NCI-H774 (cell line): ENCODE measurements around the gene GOLGA6L7.
"Not testable (repeated sequence)": the region's sequence is repeated elsewhere in the genome, so short reads cannot be mapped to it uniquely, and the experiment has no call there.

Experiments
- DNase-seq: peaks from one replicate; lab custom pipeline; 2025; lab: John Stamatoyannopoulos, UW

The GOLGA6L7 gene, protein sequence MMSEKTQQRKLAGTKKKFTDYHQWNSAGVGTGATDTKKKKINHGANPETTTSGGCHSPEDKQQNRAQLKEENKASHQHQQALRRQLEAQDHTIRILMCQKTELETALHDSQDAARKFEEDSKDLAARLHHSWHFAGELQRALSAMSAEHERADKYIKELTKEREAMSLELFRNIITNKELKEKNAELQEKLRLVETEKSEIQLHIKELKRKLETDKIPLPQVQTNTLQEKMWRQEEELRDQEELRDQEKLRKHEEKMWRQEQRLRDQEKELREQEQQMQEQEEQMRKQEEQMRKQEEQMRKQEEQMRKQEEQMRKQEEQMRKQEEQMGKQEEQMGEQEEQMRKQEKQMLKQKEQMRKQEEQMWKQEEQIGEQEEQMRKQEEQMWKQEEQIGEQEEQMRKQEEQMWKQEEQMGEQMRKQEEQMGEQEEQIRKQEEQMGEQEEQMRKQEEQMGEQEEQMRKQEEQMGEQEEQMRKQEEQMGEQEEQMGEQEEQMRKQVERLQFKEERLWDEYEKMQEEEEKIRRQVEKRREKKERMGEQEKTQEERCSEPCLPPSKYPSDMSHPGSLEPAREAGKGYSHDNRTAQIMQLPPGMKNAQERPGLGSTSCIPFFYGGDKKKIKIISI

DNA sequence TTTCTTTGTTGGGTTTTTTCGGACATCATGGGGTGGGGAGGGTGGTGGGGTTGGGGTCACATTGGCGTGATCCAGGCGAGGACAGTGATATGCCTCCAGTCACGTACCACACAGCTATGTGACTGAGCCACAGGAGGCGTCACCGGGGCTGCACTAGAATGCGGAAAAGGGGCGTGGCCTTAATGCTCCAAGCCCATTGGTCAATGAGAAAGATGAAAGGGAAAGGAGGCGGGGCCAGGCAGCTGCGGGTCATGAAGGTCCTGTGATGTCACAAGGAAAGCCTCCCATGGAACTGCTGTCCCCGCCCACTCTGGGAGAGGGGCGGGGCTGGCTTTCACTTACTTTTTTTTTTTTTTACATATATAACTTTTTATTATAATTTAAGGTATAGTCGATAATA lies at the start of gene GOLGA6L7:
TSS of gene GOLGA6L7 (minus strand) at position 124 of the 400 bp plus-strand sequence. CDS start at position 29, 95 bp downstream.
- not testable (repeated sequence) for DNase-seq

DNA sequence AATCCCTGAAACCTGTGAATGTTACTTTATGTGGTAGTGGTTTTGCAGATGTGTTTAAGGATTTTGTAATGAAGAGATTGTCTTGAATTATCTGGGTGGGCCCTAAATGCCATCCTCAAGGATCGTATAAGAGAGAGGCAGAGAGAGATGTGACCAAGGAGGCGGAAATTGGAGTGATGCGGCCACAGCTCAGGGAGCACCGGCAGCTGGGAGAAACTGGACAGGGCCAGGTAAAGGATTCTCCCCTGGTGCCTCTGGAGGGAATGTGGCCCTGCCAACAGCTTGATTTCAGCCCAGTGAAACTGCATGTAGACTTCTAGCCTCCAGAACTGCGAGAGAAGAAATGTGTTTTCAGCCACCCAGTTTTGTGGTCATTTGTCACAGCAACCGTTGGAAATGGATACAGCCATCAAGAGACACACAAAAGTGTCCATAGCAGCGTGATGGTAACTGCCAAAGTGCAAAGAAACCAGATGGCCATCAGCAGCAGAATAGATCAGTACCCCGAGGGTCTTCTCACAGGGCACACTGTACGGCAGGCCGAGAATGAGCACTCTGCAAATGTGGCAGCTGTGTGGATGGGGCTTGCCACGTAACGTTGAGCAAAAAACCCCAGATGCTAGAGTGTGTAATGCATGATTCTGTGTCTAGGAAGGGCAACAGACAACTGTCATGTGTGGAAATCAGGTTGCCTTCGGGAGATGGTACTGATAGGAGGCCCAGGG lies 49.6 kb upstream of the GOLGA6L7 start:
- no peak for DNase-seq

DNA sequence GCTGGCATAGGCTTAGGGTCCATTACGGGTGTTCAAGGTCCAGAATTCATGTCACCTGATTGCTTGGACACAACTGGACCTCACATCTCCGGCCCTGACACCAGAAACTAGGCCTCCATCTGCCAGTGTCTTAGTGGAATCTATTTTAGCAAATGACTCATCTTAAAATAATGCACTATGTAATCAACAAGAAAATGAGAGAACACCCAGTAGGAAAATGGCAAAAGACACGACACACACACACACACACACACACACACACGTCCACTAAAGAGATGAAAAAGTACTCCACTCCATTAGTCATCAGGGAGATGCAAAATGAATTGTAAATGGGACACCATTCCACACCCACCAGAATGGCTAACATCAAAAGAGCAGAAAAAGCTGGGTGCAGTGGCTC lies 48.5 kb upstream of the GOLGA6L7 start:
- no peak for DNase-seq

DNA sequence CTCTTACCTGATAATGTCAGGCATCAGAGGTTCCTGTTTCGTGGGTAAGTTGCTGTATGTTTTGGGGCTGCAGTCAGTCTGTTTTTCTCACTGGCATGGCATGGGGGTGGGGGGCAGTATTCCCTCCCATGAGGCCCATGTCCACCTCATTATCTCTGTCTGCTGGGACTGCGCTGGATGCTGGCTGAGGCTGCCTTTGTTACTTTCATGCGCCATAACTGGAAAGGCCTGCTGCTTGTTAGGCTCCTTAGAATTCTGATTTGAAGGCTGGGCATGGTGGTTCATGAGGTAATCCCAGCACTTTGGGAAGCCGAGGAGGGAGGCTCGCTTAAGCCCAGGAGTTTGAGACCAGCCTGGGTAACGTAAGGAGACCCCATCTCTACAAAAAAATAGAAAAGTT lies 47.1 kb upstream of the GOLGA6L7 start:
- DNase-seq = no peak

DNA sequence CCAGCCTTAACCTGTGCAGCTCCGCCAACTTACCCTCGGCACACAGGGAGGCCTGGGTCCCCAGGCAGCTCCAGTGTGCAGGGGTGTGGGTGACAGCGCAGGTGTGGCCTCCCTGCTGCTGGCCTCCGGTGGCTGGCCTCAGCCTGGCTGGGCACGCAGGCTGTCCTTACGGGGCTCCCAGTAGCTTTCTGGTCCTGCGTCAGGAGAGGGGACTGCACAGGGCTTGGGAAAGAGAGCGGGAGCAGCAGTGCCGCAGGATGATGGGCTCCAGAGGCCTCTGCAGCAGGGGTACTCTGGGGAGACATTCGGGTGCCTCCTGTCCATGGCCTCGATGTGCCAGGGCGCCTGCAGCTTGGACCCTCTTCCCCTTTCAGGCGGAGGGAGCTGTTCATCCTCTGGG lies 46.7 kb upstream of the GOLGA6L7 start:
- DNase-seq = no peak

DNA sequence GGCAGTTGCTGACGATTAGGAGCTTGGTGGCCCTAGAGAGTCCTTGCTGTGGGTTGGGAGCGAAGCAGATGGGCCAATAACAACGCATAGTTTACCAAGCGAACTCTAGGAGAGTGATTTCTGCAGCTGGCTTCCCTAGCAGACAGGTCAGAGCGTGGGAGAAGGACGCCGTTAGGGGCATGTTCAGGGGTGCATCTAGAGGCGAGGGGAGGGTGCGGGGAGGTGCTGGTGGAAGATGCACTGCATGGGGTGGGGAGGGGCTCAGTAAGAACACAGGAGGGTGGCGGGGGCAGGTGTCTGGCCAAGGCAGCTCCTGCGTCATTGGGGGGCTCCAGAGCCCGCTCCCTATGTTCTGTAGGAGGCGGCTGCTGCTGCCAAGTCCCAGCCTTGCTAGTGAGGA lies 46.2 kb upstream of the GOLGA6L7 start:
- no peak for DNase-seq

DNA sequence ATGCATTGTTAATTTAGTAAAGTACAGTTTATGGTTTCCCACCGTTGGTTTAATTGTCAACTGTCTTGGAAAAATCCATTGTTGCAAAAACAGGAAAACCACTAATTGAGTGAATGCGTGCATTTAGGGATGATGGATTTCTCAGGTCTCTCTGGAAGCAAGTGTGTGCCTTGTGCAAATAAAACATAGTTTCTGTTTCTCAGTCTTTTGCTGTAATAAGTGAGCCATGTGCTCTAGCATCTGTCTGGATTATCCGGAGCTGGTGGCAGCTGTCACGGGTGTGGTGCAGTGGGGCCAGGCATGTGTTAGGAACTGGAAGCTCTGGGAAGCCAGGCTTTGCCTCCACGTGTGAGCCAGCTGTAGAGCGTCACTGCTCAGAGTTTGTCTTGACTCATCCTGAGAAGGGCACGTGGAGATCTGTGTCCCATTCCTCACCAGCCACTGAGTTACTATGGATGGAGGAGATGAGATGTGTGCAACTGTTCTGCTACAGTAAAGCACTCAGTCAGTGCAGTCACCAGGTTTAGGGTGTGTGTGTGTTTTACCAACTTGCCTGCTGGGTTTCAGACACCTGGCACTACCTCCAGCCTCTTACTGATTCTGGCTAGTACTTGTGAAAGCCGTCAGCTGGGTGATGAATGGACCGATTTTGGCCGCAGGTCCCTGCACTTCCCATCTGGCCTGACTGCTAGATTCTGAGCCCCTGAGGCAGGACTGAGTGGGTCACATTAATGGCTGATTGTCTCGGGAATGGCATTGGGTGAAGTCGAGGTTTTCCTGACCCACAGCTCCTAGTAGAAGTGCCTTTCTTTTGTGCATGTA lies 44.6 kb upstream of the GOLGA6L7 start:
- no peak for DNase-seq

DNA sequence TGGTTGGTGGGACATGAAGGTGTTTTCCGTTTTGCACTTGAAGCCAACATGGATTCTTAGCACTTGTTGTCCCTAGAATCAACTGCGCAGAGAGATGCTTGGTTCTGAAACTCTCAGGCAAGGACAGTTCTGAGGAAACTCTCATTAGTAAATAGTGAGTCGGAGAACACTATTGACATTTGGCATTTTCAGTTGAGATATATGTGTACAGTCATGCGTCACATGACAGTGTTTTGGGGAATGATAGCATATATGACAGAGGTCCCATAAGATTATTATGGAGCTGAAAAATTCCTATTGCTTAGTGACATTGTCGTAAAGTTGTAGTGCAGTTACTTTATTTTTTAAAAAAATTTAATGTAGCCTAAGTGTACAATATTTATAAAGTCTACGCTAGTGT lies 43.1 kb upstream of the GOLGA6L7 start:
- DNase-seq = no peak

DNA sequence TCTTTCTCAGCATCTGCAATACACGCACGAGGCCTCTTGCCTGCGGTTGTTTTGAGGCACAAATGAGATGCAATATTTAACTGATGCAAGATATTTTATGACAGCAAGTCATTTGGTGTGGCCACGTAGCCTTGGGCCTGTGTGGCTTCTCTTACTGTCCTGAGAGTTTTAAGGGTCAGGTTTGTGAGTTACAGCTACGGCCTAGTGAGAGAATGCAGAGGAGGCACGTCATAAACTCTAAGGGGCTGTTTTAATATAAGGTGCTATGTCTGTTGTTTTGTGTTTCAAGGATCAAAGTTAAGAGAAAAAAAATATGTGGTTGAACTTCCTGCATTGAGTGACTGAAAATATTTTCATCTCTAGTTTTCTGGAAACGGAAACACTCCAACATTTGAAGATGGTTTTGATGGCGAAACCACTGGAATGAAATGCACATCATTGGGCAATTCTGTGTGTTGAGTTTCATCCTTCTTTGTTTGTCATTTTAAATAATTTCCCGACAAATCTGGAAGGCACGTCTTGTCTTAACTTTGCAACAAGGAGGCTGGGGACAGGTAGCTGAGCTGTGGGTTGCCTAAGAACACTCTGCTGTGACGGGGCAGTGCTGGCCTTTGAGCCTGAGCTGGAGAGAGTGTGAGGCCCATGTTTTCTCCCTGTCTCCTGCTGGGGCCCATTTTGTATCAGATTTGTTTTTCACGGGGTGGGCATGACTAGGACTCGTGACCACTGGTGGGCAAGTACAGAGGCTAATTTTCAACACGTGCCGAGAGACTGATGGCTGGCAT lies 42.5 kb upstream of the GOLGA6L7 start:
- DNase-seq = no peak

DNA sequence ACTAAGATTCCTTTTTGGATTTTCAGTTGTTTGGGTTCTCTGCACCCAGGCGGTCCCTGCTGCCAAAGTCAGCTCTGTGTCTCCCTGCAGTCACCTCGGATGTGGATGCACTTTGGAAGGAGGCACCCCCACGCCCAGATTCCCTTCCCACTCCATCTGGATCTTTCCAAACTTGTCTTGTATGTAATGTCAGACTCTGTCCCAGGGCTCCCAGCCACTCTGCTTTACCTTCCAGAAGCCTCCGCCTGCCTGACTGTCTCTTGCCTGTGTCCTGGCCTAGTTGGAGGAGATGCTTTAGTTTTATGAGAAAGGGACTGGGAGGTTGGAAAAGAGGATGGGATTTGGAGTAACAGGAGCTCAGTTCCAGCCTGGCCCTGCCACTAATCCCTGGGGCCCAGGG lies 41.8 kb upstream of the GOLGA6L7 start:
- not testable (repeated sequence) for DNase-seq

DNA sequence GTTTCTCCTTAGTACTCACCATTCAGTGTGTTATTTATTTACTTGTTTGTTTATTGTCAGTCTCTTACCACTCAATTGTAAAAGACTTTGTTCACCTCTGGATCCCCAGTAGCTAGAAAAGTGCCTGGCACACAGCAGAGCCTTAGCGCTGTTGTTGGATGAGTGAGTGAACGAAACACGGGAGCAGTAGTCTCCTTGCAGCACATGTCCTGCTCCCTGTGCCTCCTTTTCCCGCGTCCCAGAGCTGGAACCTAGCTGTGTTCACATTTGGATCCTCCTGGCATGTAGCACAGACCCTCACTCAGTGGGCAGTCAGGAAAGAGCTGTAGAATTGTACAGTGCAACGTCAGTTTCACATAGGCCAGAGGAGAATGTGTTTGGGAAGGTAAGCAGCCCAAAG lies 41.4 kb upstream of the GOLGA6L7 start:
- DNase-seq = not testable (repeated sequence)

DNA sequence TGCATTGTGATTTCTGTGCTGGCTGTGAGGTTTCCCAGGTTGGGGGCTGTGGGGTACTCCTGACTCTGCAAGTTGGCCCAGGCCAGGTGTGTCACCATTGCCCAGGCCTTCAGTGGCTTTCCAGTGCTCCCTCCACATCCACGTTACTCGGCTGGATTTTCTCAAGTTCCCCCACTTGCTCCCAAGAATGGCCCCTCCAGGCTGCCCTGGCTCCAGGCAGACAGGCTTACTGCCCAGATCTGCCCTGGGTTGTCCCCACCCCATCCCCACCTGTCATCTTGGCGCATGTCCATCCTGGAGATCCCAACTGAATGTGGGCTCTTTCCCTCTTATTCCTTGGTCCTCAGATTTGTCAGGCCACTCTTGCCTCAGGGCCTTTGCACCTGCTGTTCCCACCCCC lies 40.9 kb upstream of the GOLGA6L7 start:
- DNase-seq = no peak

DNA sequence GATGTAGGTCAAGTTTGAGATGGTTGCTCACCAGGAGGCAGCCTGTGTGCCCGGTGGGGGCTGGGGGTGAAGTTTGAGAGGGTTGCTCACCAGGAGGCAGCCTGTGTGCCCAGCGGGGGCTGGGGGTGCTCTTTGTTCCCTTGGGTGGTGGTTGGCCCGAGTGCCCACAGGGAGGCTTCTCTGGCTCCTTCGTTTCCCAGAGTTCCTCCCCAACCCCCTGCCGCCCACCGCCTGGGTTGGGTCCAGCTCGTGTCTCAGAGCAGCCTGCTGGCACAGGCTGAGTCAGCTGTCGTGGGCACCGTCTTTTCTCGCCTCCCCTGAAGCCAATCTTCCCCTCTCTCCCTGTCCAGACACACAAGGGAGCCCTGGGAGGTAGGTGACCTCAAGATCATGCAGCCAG lies 40.5 kb upstream of the GOLGA6L7 start:
- DNase-seq = no peak

DNA sequence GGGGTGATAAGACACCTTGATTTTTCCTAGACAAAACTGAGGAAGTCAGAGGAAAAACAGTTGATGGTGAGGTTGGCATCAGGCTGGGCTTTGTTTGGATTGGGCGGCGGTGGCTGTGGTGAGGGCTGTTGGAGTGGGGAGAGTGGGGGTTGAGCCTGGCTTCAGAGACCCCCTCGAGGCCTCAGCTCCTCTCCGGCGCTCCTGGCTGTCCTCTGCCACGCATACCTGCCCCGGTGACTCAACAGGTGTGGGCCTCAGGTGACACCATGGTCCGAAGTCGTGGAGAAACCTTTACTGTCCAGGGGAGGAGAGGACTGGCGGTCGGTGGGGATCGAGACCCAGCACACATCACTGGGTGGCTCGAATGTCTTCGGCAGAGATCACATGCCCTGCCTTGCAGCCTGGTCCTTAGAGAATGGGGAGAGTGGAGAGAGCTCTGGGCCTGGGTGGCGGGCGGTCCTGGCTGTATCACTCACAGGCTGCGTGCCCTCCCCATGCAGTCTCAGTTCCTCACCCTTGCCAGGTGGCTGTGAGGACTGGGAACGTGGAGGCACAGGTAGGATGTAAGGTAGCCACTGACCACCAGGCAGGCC lies 40.0 kb upstream of the GOLGA6L7 start:
- DNase-seq = no peak

DNA sequence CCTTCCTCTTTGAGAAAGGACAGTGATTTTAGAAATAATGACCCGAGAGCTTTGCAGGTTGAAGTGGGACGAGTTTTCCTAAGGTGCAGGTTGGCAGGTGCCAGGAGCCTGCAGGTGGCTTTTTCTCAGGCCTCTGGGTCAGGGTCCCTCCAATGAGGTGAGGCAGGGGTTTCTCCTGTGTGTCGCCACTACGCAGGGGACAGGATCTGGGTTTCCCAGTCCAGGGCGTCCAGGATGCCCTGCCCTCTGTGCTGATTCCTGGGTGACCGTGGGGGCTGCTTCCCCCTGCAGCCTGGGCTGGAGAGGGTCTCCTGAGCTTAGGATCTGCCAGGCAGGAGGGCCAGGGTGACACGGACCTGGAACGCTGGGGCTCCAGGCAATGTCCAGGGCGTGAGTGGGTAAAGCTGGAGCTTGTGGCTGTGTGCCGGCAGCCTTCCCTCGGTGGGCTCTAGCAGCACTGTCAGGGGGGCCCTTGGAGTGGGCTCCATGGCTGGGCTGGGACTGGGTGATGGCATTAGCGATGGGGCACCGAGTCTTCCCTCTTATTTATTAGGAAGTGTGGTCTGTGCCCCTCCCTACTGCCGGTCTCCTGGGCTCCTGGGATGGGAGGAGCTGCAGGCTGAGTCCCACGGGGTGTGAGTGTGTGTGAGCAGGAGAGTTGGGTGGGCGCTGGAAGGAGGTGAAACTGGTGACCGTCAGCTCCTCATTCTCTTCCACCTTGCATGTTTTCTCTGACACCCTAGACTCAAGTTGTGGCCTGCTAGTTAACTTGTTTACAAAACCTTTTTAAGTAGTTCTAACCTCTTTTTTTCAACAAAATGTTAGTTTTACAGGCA lies 39.1 kb upstream of the GOLGA6L7 start:
- no peak for DNase-seq

DNA sequence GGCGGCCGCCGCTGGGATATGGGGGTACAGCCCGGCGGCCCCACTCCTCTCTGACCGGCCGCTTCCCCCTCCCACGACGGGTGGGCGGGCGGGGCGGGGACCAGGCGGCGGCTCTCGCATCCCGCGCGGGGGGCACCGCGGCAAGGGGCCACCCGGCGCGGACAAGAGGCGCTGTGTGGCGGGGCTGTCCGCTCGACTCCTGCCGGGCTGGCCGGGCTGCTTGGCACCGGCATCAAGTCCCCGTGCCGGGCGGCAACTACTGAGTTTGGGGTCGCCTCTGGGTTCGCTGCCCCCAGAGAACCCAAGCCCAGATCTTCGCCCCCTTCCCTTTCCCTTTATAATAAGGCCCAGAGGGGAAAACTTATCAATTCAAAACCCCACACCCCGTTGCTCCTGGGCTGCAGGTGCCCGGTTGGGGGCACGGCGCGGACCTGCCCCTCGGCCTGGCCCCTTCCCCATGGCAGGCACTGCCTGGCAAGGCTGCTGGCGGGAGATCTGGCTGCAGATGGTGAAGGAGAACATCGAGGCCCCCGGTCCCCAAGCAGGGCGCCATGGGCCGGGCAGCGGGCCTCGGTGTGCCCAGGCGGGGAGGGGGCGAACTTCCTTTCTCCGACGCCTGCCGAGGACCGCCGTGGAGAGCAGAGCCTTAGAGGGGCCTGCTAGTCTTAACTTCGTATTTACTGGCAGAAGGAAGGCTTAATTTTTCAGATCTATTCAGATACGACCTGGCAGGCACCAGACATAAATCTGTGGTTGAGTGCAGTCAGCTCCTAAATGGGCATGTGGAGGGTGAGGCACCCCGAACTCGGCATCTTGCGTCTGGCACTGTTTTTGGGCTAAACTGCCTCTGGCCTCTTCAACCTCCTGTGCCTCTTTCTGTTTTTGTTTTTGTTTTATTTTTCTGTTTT lies 38.2 kb upstream of the GOLGA6L7 start:
- DNase-seq = no peak

DNA sequence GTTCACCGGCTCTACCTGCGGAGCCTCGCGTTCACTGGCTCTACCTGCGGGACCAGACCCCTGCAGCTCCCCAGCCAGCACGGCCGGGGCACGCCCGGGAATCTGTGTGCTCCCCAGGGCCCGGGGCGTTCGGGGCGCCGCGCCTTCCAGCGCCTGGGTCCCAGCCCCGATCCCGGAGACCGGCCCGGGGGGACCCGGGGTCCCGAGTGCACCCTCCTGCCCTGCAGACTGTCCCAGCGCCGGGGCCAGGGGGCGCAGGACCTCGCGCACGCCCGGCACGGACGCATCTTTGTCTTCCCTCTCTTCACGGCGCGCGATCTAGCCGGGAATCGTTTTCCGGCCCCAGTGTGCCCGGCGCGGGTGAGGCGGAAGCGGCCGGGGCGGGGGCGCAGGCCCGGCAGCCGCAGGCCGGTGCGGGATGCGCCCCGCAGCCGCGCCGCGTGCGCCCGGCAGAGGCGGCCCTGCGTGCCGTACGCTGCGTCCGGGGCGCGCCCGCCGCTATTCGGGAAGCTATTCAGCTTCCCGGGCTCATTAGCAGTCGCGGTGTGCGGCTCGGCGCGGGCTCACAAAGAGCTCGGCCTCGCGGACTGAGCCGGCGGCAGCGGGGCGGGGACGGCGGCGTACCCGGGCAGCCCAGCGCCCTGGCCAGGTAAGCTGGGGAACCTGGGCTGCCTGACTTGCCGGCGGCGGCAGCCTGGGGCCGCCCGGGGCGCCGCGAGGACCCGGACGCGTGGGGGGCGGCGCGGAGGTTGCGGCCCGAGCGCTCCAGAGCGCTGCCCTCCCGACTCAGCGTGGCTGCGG lies 37.4 kb upstream of the GOLGA6L7 start, which contains the start of gene APBA2:
TSS of gene APBA2 (plus strand) at position 345 of the 801 bp plus-strand sequence. CDS start 167,911 bp downstream, outside the sequence.
- DNase-seq = no peak

DNA sequence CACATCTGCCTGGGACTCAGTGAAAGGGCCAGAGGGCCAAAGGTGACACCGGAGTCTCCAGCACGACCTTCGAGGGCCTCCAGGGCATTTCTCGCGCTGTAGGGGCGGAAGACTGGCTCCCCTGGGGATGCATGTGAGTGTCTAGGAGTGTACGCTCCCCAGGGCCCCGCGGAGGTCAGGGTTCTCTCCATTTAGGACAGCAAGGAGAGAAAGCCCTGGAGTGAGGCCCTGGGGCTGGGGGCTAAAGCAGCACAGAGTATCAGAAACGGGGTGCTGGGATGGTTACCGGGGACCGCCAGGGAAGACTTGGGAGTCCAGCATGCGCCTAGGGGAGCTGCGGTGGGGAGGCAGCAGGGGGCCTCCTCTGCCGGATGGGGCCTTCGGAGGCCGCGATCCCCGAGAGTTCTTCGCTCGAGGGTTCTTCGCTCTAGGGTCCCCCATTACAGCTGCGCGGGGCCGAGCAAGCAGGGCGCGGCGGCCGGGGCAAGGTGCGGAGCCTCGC lies 36.7 kb upstream of the GOLGA6L7 start:
- no peak for DNase-seq
